Measurements from ENCODE around the gene MBD4. TPM values are rescaled to one million over a fixed set of nuclear protein-coding genes. Genes with fewer than 3 reads are reported as not detected.
"Not testable (repeated sequence)": the region's sequence is repeated elsewhere in the genome, so short reads cannot be mapped to it uniquely, and the experiment has no call there.

Gene MBD4
- 10 to 100 TPM; 18.7 to 48.9 TPM for total RNA-seq
- long read RNA-seq, transcript MBD4-203 (8 exons, 2,478 nt), result major isoform, 17 of 40 reads
- long read RNA-seq, transcript MBD4-201 (8 exons, 2,470 nt), result minor isoform, 7 of 40 reads
- long read RNA-seq, partial matches to known transcripts, result 11 of 40 reads
- long read RNA-seq, other reads (novel, unspliced or antisense), result 3 of 40 reads

DNA sequence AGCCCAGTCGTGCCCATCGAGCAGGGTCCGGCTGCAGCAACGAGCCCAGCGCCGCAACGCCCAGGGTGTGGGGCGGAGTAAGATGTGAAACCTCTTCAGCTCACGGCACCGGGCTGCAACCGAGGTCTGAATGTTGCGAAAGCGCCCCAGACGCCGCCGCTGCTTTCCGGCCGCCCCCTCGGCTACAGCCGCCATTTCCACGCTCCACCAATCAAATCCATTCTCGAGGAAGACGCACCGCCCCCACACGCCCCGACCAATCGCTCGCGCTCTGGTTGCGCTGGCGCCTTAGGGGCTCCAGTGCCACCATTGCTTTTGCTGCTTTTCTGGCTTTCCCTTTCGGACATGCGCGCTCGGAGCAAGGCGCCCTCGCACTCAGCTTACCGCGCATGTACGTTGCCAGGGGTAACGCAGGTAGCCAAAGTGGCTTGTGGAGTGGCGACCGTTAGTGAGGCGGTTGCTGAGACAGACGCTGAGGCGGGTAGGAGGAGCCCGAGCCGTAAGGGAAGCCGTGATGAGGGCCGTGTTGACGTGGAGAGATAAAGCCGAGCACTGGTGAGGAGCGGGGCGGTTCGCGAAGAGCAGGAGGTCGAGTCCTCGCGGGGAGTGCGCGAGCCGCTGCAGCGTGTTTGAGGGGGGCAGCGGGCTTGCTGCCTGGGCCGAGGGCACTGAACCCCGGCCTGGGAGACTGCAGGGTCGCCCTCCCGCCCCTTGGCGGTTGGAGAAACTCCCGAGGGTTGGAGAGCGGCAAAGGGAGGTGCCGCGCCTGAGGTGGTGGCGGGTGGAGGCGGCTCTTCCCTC lies at the start of gene MBD4, which contains the start of gene IFT122:
Gene MBD4 (minus strand): TSS at position 132 of the 801 bp plus-strand sequence. CDS start 115 bp downstream, at position 17.
Gene IFT122 (plus strand): TSS at position 408 of the 801 bp plus-strand sequence. CDS start 107 bp downstream, at position 515.
- intact Hi-C loops (cut with DNase I), result loop anchor here in 1 of 2 donors (10.0 kb wide), 1 partner anchor 55 kb away; no protein-coding TSS in a partner anchor
- DNase-seq (peak; percentile 98), ATAC-seq (peak; percentile 94 to 96)

DNA sequence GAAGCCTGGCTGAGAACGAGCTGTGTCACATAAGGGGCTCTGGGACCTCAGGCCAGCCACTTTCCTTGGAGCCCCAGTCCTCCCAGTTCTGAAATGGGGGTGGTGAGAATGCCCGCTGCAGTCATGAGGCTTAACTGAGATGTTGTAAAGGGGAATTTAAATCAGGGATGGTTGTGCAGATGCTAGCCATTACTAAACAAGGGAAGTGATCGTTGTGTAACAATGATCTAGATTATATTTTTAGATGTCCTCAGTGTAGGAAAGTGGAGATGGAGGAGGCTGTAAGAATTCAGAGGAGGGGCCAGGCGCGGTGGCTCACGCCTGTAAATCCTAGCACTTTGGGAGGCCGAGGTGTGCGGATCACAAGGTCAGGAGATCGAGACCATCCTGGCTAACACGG lies 49.5 kb upstream of the MBD4 start:
- intact Hi-C loops (cut with DNase I), result loop anchor here in 1 of 2 donors (5.0 kb wide), 1 partner anchor 338 kb away; no protein-coding TSS in a partner anchor
- DNase-seq, ATAC-seq: not testable (repeated sequence)

GRCh38 chr3:129487868-129488335 lies 48.2 kb upstream of the MBD4 start:
- not testable (repeated sequence) for DNase-seq, ATAC-seq
- intact Hi-C loops (cut with DNase I), result loop anchor here in 1 of 2 donors (5.0 kb wide), 1 partner anchor 339 kb away; no protein-coding TSS in a partner anchor

DNA sequence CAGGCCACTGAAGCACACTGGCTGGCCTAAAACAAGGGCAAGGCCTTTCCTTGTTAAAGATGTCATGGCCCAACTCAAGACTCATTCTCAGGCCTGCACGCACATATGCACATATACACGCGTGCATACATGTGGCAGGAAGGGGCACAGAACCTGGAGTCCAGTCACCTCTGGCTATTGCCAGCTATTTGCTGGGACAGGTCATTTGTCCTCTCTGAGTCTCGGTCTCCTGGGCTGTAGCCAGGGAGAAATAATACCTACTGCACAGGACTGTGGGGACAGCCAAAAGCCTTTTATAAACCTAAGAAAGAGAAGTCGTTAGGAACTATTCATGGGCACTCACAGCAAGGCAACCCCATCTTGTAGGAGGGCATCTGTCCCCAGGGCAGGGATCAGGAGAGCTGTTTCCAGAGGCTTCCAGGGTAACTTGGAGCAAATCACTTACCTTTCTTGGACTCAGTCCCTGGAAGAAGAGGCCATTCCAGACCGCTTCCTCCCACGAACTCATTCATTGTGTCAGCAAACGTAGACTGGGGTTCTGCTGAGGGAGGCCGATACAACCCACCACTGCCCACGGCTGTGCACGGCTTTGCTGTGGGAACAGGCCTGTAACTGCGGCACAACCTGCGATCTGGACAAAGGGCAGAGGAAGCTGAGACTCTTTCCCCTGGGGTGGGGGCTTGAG lies 47.6 kb upstream of the MBD4 start:
- DNase-seq, result no peak
- no peak for ATAC-seq
- intact Hi-C loops (cut with DNase I), result loop anchor here in 1 of 2 donors (5.0 kb wide), 1 partner anchor 340 kb away; no protein-coding TSS in a partner anchor

DNA sequence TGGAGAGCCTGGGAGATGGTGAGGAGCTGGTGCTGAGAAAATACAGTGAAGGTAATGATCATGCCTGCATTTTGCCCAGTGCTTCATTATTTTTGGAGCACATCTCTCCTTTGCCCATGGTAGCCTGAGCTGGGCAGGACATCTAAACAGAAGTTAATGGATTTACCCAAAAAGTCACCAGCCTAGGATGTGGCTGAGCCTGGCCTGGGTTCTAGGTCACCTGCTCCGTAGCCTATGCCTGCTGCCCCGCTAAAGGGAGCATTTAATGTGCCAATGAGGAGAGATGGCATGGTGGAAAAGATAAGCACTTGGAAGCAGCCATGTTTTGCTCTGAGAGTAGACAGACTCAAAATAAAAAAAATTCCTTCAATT lies 46.9 kb upstream of the MBD4 start:
- ATAC-seq (no peak), DNase-seq (no peak)
- intact Hi-C loops (cut with DNase I), result loop anchor here in 1 of 2 donors (5.0 kb wide), 1 partner anchor 341 kb away; no protein-coding TSS in a partner anchor

- DNase-seq, result peak; percentile 86
- intact Hi-C loops (cut with DNase I), result loop anchor here in 1 of 2 donors (5.0 kb wide), 1 partner anchor 341 kb away; no protein-coding TSS in a partner anchor
Observed at GRCh38 chr3:129485721-129486663, 46.2 kb upstream of the MBD4 start.

DNA sequence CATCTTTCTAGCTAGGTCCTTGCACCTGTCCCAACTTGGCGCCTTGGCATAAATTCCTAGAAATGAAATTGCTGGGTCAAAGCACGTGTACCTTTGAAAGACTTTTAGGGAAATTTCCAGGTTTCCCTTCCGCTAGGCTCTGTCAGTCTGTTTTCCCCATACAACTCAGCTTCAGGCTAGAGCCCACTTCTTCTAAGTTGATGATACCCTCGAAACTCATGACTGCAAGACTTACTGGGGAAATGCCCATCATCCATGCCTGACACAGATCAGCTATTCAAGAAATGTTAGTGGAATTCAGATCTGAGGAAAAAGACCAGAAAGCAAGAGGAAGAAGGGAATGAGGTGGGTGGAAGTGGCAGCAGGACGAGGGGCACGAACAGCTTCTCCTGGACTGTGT lies 45.4 kb upstream of the MBD4 start:
- intact Hi-C loops (cut with DNase I), result loop anchor here in 1 of 2 donors (5.0 kb wide), 1 partner anchor 342 kb away; no protein-coding TSS in a partner anchor
- not testable (repeated sequence) for DNase-seq, ATAC-seq

More at GRCh38 chr3:129485721-129486663, 46.2 kb upstream of the MBD4 start:
- ATAC-seq, result peak; percentile 65 to 72

DNA sequence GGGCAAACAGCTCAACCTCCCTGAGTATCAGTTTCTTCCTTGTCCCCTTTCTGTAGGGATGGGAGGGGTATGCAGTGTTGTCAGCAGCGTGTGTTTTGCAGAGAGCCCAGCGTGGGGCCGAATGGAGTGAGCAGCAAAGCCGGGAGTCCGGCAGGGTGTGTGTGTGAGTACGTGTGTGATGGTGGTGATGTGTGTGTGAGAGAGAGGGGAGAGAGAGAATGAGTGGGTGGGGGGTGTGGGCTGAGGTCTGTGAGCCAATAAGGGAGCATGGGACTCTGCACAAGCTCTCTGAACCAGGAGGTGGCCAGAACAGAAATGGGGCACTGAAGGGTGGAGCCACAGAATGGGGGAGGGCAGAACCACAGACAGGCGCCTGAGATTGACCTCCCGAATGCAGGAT lies 44.1 kb upstream of the MBD4 start:
- no peak for DNase-seq
- intact Hi-C loops (cut with DNase I), result no loop called here
- no peak for ATAC-seq

DNA sequence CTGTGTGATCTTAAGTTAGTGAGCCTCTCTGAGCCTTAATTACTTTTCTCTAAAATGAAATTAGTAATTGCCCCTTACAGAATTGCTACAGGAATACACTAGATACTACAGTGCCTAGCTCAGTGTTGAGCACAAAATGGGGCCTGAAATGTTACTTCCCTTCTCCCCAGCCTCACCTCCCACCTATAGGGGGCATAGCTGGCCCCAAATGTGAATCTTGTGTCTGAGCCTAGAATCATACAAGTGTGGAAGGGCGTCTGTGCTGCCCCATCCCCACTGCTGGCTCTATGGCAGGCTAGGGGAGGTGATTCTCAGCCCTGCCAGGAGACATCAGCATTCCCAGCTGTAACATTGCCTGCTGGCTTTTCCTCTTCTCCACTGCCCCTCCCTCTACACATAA lies 43.0 kb upstream of the MBD4 start:
- intact Hi-C loops (cut with DNase I), result no loop called here
- DNase-seq (no peak), ATAC-seq (no peak)

DNA sequence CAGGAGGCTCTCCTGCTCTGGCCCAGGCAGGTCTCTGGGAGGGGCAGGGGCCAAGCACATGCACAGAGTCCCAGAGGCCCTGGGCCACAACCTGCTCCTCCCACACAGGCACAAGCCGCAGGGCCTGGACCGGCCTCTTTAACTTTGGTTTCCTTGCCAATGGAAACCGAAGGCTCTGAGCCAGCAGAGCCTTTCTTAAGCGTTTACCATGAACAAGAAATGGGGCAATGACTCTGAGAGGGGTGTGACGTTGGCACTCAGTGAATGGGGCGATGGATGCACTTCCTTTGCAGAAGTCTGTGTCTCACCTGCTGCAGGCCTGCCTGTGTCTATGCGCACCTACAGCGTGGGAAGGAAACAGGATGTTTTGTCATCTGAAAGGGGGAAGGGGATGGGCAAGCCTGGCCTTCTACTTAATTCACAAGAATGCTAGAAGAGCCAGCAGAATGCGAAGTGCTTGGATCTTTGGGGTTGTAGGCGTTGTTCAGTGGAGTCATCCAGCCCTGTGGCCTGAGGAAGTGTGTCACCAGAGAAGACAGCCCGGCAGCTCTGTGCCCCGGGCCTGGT lies 42.1 kb upstream of the MBD4 start:
- DNase-seq, result peak; percentile 72
- peak; percentile 59 to 81 for ATAC-seq
- intact Hi-C loops (cut with DNase I), result no loop called here

GRCh38 chr3:129481225-129481765 lies 41.5 kb upstream of the MBD4 start:
- ATAC-seq (peak in 1 of 2 donors; percentile 9), DNase-seq (peak; percentile 48)
- intact Hi-C loops (cut with DNase I), result not testable (repeated sequence)

GRCh38 chr3:129476586-129476985 lies 36.8 kb upstream of the MBD4 start:
- no peak for DNase-seq
- no peak for ATAC-seq
- intact Hi-C loops (cut with DNase I), result no loop called here

DNA sequence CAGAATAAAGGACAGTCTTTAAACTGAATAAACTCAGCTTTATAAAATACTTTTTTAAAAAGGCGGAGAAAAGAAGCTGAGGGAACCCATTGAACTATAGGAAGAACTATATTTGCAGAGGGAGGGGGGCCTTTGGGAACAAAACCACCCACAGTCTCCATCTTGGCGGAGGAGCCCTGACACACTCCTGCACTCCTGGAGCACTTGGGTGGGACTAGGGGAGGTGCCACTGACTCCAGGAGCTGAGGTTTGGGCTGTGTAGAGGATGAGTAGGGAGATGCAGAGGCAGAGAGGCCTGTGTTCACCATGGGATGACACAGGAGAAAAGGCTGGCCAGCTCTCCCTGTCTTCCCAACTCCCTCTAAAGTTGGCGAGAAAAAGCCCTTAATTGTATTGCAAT lies 36.1 kb upstream of the MBD4 start:
- intact Hi-C loops (cut with DNase I), result no loop called here
- DNase-seq (no peak), ATAC-seq (no peak)

- DNase-seq (no peak), ATAC-seq (no peak)
- intact Hi-C loops (cut with DNase I), result no loop called here
Observed at GRCh38 chr3:129474984-129475804, 35.4 kb upstream of the MBD4 start.

- DNase-seq (no peak), ATAC-seq (no peak)
- intact Hi-C loops (cut with DNase I), result no loop called here
Observed at GRCh38 chr3:129473769-129474152, 34.0 kb upstream of the MBD4 start.

- intact Hi-C loops (cut with DNase I), result no loop called here
- no peak for DNase-seq
- ATAC-seq, result no peak
Observed at GRCh38 chr3:129473067-129473768, 33.5 kb upstream of the MBD4 start.
